Mucosa of stomach (tissue), 1 donor: ENCODE measurements around the gene QRFPR.

Experiments used
- H3K27me3 ChIP-seq: one replicate; pipeline ENCODE4 v1.7.0; 2013; ENCODE audit warnings: mild to moderate bottlenecking, low read length; ENCODE audit not compliant: control insufficient read depth, insufficient read depth
- H3K36me3 ChIP-seq: one replicate; pipeline ENCODE4 v1.7.0; 2013; ENCODE audit warnings: low read length; ENCODE audit not compliant: control insufficient read depth, insufficient read depth
- H3K4me1 ChIP-seq: one replicate; pipeline ENCODE4 v1.7.0; 2013; ENCODE audit warnings: mild to moderate bottlenecking, low read length; ENCODE audit not compliant: control insufficient read depth, insufficient read depth
- H3K4me3 ChIP-seq: one replicate; pipeline ENCODE4 v1.7.0; 2013; ENCODE audit warnings: low read length
- H3K9ac ChIP-seq: one replicate; pipeline ENCODE4 v1.7.0; 2013; ENCODE audit warnings: mild to moderate bottlenecking, low read length, moderate library complexity
- H3K9me3 ChIP-seq: one replicate; pipeline ENCODE4 v1.7.0; 2013; ENCODE audit warnings: mild to moderate bottlenecking, low read length, moderate library complexity; ENCODE audit not compliant: control insufficient read depth
- donor health status: Pancreatic carcinoma.

Gene QRFPR

GRCh38 chr4:121376556-121376955, 4.3 kb downstream of the QRFPR start:
- Histone ChIP-seq H3K9me3 (no peaks in the 10 kb centered on the region), H3K4me3 (no peak overlapping the region), H3K27me3 (peaks cover 15% of the 10 kb centered on the region), H3K36me3 (no peaks in the 10 kb centered on the region), H3K4me1 (no peaks in the 10 kb centered on the region), H3K9ac (no peak overlapping the region)

GRCh38 chr4:121376097-121376496, 4.7 kb downstream of the QRFPR start:
- Histone ChIP-seq H3K4me1 (no peaks in the 10 kb centered on the region), H3K27me3 (peaks cover 15% of the 10 kb centered on the region), H3K36me3 (no peaks in the 10 kb centered on the region), H3K9ac (no peak overlapping the region), H3K4me3 (no peak overlapping the region), H3K9me3 (no peaks in the 10 kb centered on the region)

- no peak overlapping the region for H3K9ac ChIP-seq
- no peaks in the 10 kb centered on the region for H3K9me3 ChIP-seq
- H3K4me3 ChIP-seq = no peak overlapping the region
- peaks cover 8% of the 10 kb centered on the region for H3K27me3 ChIP-seq
- H3K4me1 ChIP-seq = no peaks in the 10 kb centered on the region
- H3K36me3 ChIP-seq = no peaks in the 10 kb centered on the region
These were observed 5.6 kb downstream of the QRFPR start for GRCh38 chr4:121375262-121375661.

GRCh38 chr4:121373841-121374240, 7.0 kb downstream of the QRFPR start:
- H3K36me3 ChIP-seq = no peaks in the 10 kb centered on the region
- no peak overlapping the region for H3K4me3 ChIP-seq
- no peak overlapping the region for H3K9ac ChIP-seq

GRCh38 chr4:121370729-121371325, 10.0 kb downstream of the QRFPR start:
- H3K4me3 ChIP-seq = no peak overlapping the region
- H3K4me1 ChIP-seq = no peaks in the 10 kb centered on the region
- H3K36me3 ChIP-seq = no peaks in the 10 kb centered on the region
- no peak overlapping the region for H3K9ac ChIP-seq
- H3K27me3 ChIP-seq = no peaks in the 10 kb centered on the region
- no peaks in the 10 kb centered on the region for H3K9me3 ChIP-seq

More at GRCh38 chr4:121373841-121374240, 7.0 kb downstream of the QRFPR start:
- Histone ChIP-seq H3K27me3 (no peaks in the 10 kb centered on the region), H3K9me3 (no peaks in the 10 kb centered on the region), H3K4me1 (no peaks in the 10 kb centered on the region)

GRCh38 chr4:121360495-121360894, 20.3 kb downstream of the QRFPR start:
- H3K4me3 ChIP-seq = no peak overlapping the region
- H3K9ac ChIP-seq = no peak overlapping the region
- H3K4me1 ChIP-seq = no peaks in the 10 kb centered on the region
- no peaks in the 10 kb centered on the region for H3K27me3 ChIP-seq
- H3K9me3 ChIP-seq = no peaks in the 10 kb centered on the region
- no peaks in the 10 kb centered on the region for H3K36me3 ChIP-seq

GRCh38 chr4:121358473-121358872, 22.3 kb downstream of the QRFPR start:
- Histone ChIP-seq H3K4me1 (no peaks in the 10 kb centered on the region), H3K36me3 (no peaks in the 10 kb centered on the region), H3K9me3 (no peaks in the 10 kb centered on the region), H3K27me3 (no peaks in the 10 kb centered on the region), H3K4me3 (no peak overlapping the region), H3K9ac (no peak overlapping the region)

GRCh38 chr4:121353213-121353612, 27.6 kb downstream of the QRFPR start:
- Histone ChIP-seq H3K27me3 (no peaks in the 10 kb centered on the region), H3K9me3 (no peaks in the 10 kb centered on the region), H3K36me3 (no peaks in the 10 kb centered on the region), H3K4me3 (no peak overlapping the region), H3K9ac (no peak overlapping the region), H3K4me1 (no peaks in the 10 kb centered on the region)

GRCh38 chr4:121344098-121344497, 36.7 kb downstream of the QRFPR start:
- Histone ChIP-seq H3K9ac (no peak overlapping the region), H3K27me3 (no peaks in the 10 kb centered on the region), H3K4me1 (no peaks in the 10 kb centered on the region), H3K4me3 (no peak overlapping the region), H3K9me3 (no peaks in the 10 kb centered on the region), H3K36me3 (no peaks in the 10 kb centered on the region)

- H3K9me3 ChIP-seq = no peaks in the 10 kb centered on the region
- H3K4me3 ChIP-seq = no peak overlapping the region
- no peaks in the 10 kb centered on the region for H3K4me1 ChIP-seq
- no peaks in the 10 kb centered on the region for H3K36me3 ChIP-seq
- no peaks in the 10 kb centered on the region for H3K27me3 ChIP-seq
- H3K9ac ChIP-seq = no peak overlapping the region
These were observed 40.6 kb downstream of the QRFPR start for GRCh38 chr4:121340247-121340646.

GRCh38 chr4:121339824-121340223, 41.0 kb downstream of the QRFPR start:
- Histone ChIP-seq H3K9me3 (no peaks in the 10 kb centered on the region), H3K9ac (no peak overlapping the region), H3K27me3 (no peaks in the 10 kb centered on the region), H3K4me1 (no peaks in the 10 kb centered on the region), H3K4me3 (no peak overlapping the region), H3K36me3 (no peaks in the 10 kb centered on the region)

GRCh38 chr4:121339307-121339706, 41.5 kb downstream of the QRFPR start:
- no peaks in the 10 kb centered on the region for H3K9me3 ChIP-seq
- H3K4me3 ChIP-seq = no peak overlapping the region
- H3K4me1 ChIP-seq = no peaks in the 10 kb centered on the region
- no peak overlapping the region for H3K9ac ChIP-seq
- no peaks in the 10 kb centered on the region for H3K36me3 ChIP-seq
- H3K27me3 ChIP-seq = no peaks in the 10 kb centered on the region

GRCh38 chr4:121338518-121338917, 42.3 kb downstream of the QRFPR start:
- H3K9ac ChIP-seq = no peak overlapping the region
- no peaks in the 10 kb centered on the region for H3K27me3 ChIP-seq
- H3K9me3 ChIP-seq = no peaks in the 10 kb centered on the region
- H3K4me1 ChIP-seq = no peaks in the 10 kb centered on the region
- H3K36me3 ChIP-seq = no peaks in the 10 kb centered on the region
- H3K4me3 ChIP-seq = no peak overlapping the region
